ENCODE data around the gene ZXDA. TPM values are rescaled to one million over a fixed set of nuclear protein-coding genes. Genes with fewer than 3 reads are reported as not detected.

ZXDA gene
- total RNA-seq, 2 experiments from 2014 or later = 17.5 to 17.7 TPM

DNA sequence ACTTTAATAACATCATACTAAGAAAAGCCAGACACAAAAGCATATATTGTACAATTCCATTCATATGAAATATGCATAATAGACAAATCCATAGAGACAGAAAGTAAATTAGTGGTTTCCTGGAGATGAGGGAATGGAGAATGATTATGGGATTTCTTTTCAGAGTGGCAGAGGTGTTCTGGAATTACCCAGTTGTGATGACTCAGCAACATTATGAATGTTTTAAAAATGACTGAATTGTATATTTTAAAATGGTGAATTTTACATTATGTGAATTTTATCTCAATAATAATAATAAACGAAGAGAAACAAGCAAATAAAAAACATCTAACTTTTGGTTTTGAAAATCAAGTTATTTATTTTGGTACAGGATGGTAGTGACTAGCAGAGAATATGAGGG, 11.2 kb downstream of the ZXDA start:
- Mint-ChIP-seq H3K27me3 (no peaks in the 10 kb centered on the region), H3K4me1 (ENCODE audit: low read depth) (peaks cover 14% of the 10 kb centered on the region), H3K36me3 (ENCODE audit: low read depth) (peaks cover 35% of the 10 kb centered on the region), H3K9me3 (no peaks in the 10 kb centered on the region), H3K4me3 (no peak overlapping the region), H3K27ac (no peak overlapping the region)
- H3K27ac ChIP-seq (ENCODE audit: low read depth in 1 of 2, low read length in 2 of 2) = no peak overlapping the region
- intact Hi-C loops (cut with DNase I, micrococcal nuclease) = no loop called here
- TF ChIP-seq, protein P1, sequence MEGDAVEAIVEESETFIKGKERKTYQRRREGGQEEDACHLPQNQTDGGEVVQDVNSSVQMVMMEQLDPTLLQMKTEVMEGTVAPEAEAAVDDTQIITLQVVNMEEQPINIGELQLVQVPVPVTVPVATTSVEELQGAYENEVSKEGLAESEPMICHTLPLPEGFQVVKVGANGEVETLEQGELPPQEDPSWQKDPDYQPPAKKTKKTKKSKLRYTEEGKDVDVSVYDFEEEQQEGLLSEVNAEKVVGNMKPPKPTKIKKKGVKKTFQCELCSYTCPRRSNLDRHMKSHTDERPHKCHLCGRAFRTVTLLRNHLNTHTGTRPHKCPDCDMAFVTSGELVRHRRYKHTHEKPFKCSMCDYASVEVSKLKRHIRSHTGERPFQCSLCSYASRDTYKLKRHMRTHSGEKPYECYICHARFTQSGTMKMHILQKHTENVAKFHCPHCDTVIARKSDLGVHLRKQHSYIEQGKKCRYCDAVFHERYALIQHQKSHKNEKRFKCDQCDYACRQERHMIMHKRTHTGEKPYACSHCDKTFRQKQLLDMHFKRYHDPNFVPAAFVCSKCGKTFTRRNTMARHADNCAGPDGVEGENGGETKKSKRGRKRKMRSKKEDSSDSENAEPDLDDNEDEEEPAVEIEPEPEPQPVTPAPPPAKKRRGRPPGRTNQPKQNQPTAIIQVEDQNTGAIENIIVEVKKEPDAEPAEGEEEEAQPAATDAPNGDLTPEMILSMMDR (IDR thresholded peaks at IDR 0.05) = no peak
- ChIA-PET CTCF (no interaction called here), POLR2A (no interaction called here)
- peaks cover 0 to 6% of the 10 kb centered on the region in 2 experiments for H3K9me3 ChIP-seq (ENCODE audit: control insufficient read depth in 1 of 2, insufficient read depth in 1 of 2, low read length in 2 of 2)
- no peak overlapping the region for H3K4me3 ChIP-seq (ENCODE audit: low read length)
- H3K36me3 ChIP-seq (ENCODE audit: insufficient read depth, low read length) = no peaks in the 10 kb centered on the region
- no peak for DNase-seq
- H3K27me3 ChIP-seq (ENCODE audit: control insufficient read depth in 1 of 2, insufficient read depth in 2 of 2, low read length in 2 of 2) = no peaks in the 10 kb centered on the region
- ATAC-seq (ENCODE audit: poor library complexity) = no peak
- no peaks in the 10 kb centered on the region for H3K4me1 ChIP-seq (ENCODE audit: insufficient read depth, low read length)

DNA sequence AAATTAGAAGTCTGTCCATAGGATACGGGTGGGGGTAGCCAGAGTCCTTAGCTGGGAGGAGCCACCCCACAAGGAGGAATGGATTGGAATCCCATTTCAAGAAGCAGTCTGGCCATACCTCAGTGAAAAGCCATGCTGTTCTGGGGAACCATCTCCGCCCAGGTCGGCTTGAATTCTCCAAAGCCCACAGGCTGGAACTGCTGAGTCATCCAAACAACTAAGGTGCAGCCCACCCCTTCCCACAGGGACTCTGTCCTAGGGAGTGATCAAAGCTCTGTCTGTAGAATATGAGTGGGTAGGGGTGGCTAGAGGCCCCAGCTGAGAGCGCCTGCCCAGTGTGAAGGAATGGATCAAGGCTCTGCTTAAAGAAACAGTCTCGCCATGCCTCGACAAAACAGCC, 38.8 kb downstream of the ZXDA start:
- Histone ChIP-seq H3K9me3 (ENCODE audit: control insufficient read depth in 1 of 2, insufficient read depth in 1 of 2, low read length in 2 of 2) (peaks cover 6 to 18% of the 10 kb centered on the region in 2 experiments), H3K4me3 (ENCODE audit: low read length) (no peak overlapping the region), H3K27me3 (ENCODE audit: control insufficient read depth in 1 of 2, insufficient read depth in 2 of 2, low read length in 2 of 2) (no peaks in the 10 kb centered on the region), H3K36me3 (ENCODE audit: insufficient read depth, low read length) (no peaks in the 10 kb centered on the region), H3K27ac (ENCODE audit: low read depth in 1 of 2, low read length in 2 of 2) (no peak overlapping the region), H3K4me1 (ENCODE audit: insufficient read depth, low read length) (no peaks in the 10 kb centered on the region)
- H3K27ac Mint-ChIP-seq = no peak overlapping the region
- ChIA-PET CTCF (no interaction called here), POLR2A (no interaction called here)
- TF ChIP-seq, protein P1 (IDR thresholded peaks at IDR 0.05) = no peak
- H3K9me3 Mint-ChIP-seq = no peaks in the 10 kb centered on the region
- intact Hi-C loops (cut with DNase I, micrococcal nuclease) = no loop called here
- no peaks in the 10 kb centered on the region for H3K27me3 Mint-ChIP-seq
- H3K36me3 Mint-ChIP-seq (ENCODE audit: low read depth) = peaks cover 50% of the 10 kb centered on the region
- ATAC-seq (ENCODE audit: poor library complexity) = no peak
- DNase-seq = no peak
- H3K4me1 Mint-ChIP-seq (ENCODE audit: low read depth) = no peaks in the 10 kb centered on the region
- H3K4me3 Mint-ChIP-seq = no peak overlapping the region

Other genes with a start within 250 kb of the ZXDA start
- gene NLRP2B, start 230.2 kb downstream of the ZXDA start, total RNA-seq = not detected